ENCODE data around the gene FCN2.

Gene FCN2

GRCh38 chr9:134884492-134884891 is 3.9 kb downstream of the FCN2 start:
- H3K79me1 ChIP-seq (ENCODE audit: low read depth, low read length) = no peaks in the 10 kb centered on the region
- no peak overlapping the region for H3K23ac ChIP-seq (ENCODE audit: low read depth, low read length, poor library complexity)
- H3K9me3 ChIP-seq (replicated peaks in 1 of 2; ENCODE audit: control insufficient read depth in 2 of 2, insufficient read depth in 1 of 2, low read depth in 1 of 2, low read length in 2 of 2) = no peaks in the 10 kb centered on the region
- no peak overlapping the region for H4K8ac ChIP-seq (ENCODE audit: low read depth, low read length)
- H2BK15ac ChIP-seq (ENCODE audit: low read length) = peak overlapping the region; percentile 42
- H3K4me2 ChIP-seq (ENCODE audit: insufficient read depth, low read length, poor library complexity, severe bottlenecking) = no peak overlapping the region
- H2AK5ac ChIP-seq (ENCODE audit: low read depth, low read length) = peak overlapping the region; percentile 59
- no peak overlapping the region for H3K27ac ChIP-seq (replicated peaks; ENCODE audit: low read length)
- H3K27me3 ChIP-seq (ENCODE audit: control insufficient read depth in 3 of 3, insufficient read depth in 3 of 3, low read depth in 1 of 3, low read length in 3 of 3) = peaks cover 0 to 2% (median 0%) of the 10 kb centered on the region in 3 experiments
- H3K4me3 ChIP-seq (ENCODE audit: low read length in 2 of 2) = no peak overlapping the region
- H3K9ac ChIP-seq (ENCODE audit: low read depth, low read length, poor library complexity) = no peak overlapping the region
- H2BK5ac ChIP-seq (ENCODE audit: low read length) = no peak overlapping the region
- no peak overlapping the region for H2BK12ac ChIP-seq (ENCODE audit: low read length)
- no peak overlapping the region for H3K14ac ChIP-seq (ENCODE audit: low read length)
- no peaks in the 10 kb centered on the region for H3K36me3 ChIP-seq (replicated peaks in 1 of 2; ENCODE audit: control insufficient read depth in 2 of 2, insufficient read depth in 2 of 2, low read length in 2 of 2)
- no peak for DNase-seq (ENCODE audit: low spot score)
- H2BK120ac ChIP-seq (ENCODE audit: low read depth, low read length) = no peak overlapping the region
- H2AFZ ChIP-seq (ENCODE audit: low read length) = no peak overlapping the region
- no peak overlapping the region for H4K91ac ChIP-seq (ENCODE audit: low read depth, low read length, poor library complexity)
- H3K18ac ChIP-seq (ENCODE audit: low read length) = peak overlapping the region; percentile 33
- no peak overlapping the region for H3K4ac ChIP-seq (ENCODE audit: low read length)
- no CpG with 5 or more reads among the region's 8 CpGs for WGBS, 2 donors (ENCODE audit: extremely low coverage in 2 of 2, insufficient read length in 2 of 2, insufficient replicate concordance in 1 of 2)
- no peaks in the 10 kb centered on the region for H3K4me1 ChIP-seq (ENCODE audit: control insufficient read depth in 2 of 2, insufficient read depth in 1 of 2, low read depth in 1 of 2, low read length in 2 of 2)

GRCh38 chr9:134885001-134885678 is 4.5 kb downstream of the FCN2 start:
- H3K4me1 ChIP-seq (ENCODE audit: control insufficient read depth in 2 of 2, insufficient read depth in 1 of 2, low read depth in 1 of 2, low read length in 2 of 2) = no peaks in the 10 kb centered on the region
- no peak overlapping the region for H2AFZ ChIP-seq (ENCODE audit: low read length)
- no peak overlapping the region for H2BK15ac ChIP-seq (ENCODE audit: low read length)
- DNase-seq (ENCODE audit: low spot score) = no peak
- H3K79me1 ChIP-seq (ENCODE audit: low read depth, low read length) = no peaks in the 10 kb centered on the region
- no peak overlapping the region for H2BK12ac ChIP-seq (ENCODE audit: low read length)
- H3K27ac ChIP-seq (replicated peaks; ENCODE audit: low read length) = no peak overlapping the region
- H3K18ac ChIP-seq (ENCODE audit: low read length) = peak overlapping the region; percentile 74
- no peak overlapping the region for H4K8ac ChIP-seq (ENCODE audit: low read depth, low read length)
- no peak overlapping the region for H4K91ac ChIP-seq (ENCODE audit: low read depth, low read length, poor library complexity)
- no peak overlapping the region for H3K4ac ChIP-seq (ENCODE audit: low read length)
- peaks cover 0 to 6% (median 0%) of the 10 kb centered on the region in 3 experiments for H3K27me3 ChIP-seq (ENCODE audit: control insufficient read depth in 3 of 3, insufficient read depth in 3 of 3, low read depth in 1 of 3, low read length in 3 of 3)
- no peak overlapping the region for H2AK5ac ChIP-seq (ENCODE audit: low read depth, low read length)
- H3K9me3 ChIP-seq (replicated peaks in 1 of 2; ENCODE audit: control insufficient read depth in 2 of 2, insufficient read depth in 1 of 2, low read depth in 1 of 2, low read length in 2 of 2) = no peaks in the 10 kb centered on the region
- no CpG with 5 or more reads among the region's 22 CpGs for WGBS, 2 donors (ENCODE audit: extremely low coverage in 2 of 2, insufficient read length in 2 of 2, insufficient replicate concordance in 1 of 2)
- H2BK5ac ChIP-seq (ENCODE audit: low read length) = no peak overlapping the region
- no peak overlapping the region for H3K14ac ChIP-seq (ENCODE audit: low read length)
- H3K4me3 ChIP-seq (ENCODE audit: low read length in 2 of 2) = no peak overlapping the region
- H3K9ac ChIP-seq (ENCODE audit: low read depth, low read length, poor library complexity) = no peak overlapping the region
- no peaks in the 10 kb centered on the region for H3K36me3 ChIP-seq (replicated peaks in 1 of 2; ENCODE audit: control insufficient read depth in 2 of 2, insufficient read depth in 2 of 2, low read length in 2 of 2)
- H3K23ac ChIP-seq (ENCODE audit: low read depth, low read length, poor library complexity) = no peak overlapping the region
- H3K4me2 ChIP-seq (ENCODE audit: insufficient read depth, low read length, poor library complexity, severe bottlenecking) = no peak overlapping the region
- no peak overlapping the region for H2BK120ac ChIP-seq (ENCODE audit: low read depth, low read length)

GRCh38 chr9:134885679-134886412 is 5.2 kb downstream of the FCN2 start:
- peak overlapping the region; percentile 53 for H3K18ac ChIP-seq (ENCODE audit: low read length)
- no peaks in the 10 kb centered on the region for H3K79me1 ChIP-seq (ENCODE audit: low read depth, low read length)
- H2BK12ac ChIP-seq (ENCODE audit: low read length) = no peak overlapping the region
- no peak overlapping the region for H3K4me3 ChIP-seq (ENCODE audit: low read length in 2 of 2)
- no peak overlapping the region for H2AFZ ChIP-seq (ENCODE audit: low read length)
- H3K27me3 ChIP-seq (ENCODE audit: control insufficient read depth in 3 of 3, insufficient read depth in 3 of 3, low read depth in 1 of 3, low read length in 3 of 3) = peaks cover 0 to 8% (median 0%) of the 10 kb centered on the region in 3 experiments
- no peak overlapping the region for H2BK5ac ChIP-seq (ENCODE audit: low read length)
- H3K9ac ChIP-seq (ENCODE audit: low read depth, low read length, poor library complexity) = no peak overlapping the region
- no peak overlapping the region for H3K27ac ChIP-seq (replicated peaks; ENCODE audit: low read length)
- no peak overlapping the region for H3K4me2 ChIP-seq (ENCODE audit: insufficient read depth, low read length, poor library complexity, severe bottlenecking)
- H3K23ac ChIP-seq (ENCODE audit: low read depth, low read length, poor library complexity) = no peak overlapping the region
- WGBS, 2 donors (ENCODE audit: extremely low coverage in 2 of 2, insufficient read length in 2 of 2, insufficient replicate concordance in 1 of 2) = no CpG with 5 or more reads among the region's 24 CpGs
- H2BK120ac ChIP-seq (ENCODE audit: low read depth, low read length) = no peak overlapping the region
- H4K91ac ChIP-seq (ENCODE audit: low read depth, low read length, poor library complexity) = no peak overlapping the region
- no peak overlapping the region for H2BK15ac ChIP-seq (ENCODE audit: low read length)
- H3K4me1 ChIP-seq (ENCODE audit: control insufficient read depth in 2 of 2, insufficient read depth in 1 of 2, low read depth in 1 of 2, low read length in 2 of 2) = no peaks in the 10 kb centered on the region
- no peak overlapping the region for H3K14ac ChIP-seq (ENCODE audit: low read length)
- H2AK5ac ChIP-seq (ENCODE audit: low read depth, low read length) = peak overlapping the region; percentile 79
- DNase-seq (ENCODE audit: low spot score) = no peak
- H3K9me3 ChIP-seq (replicated peaks in 1 of 2; ENCODE audit: control insufficient read depth in 2 of 2, insufficient read depth in 1 of 2, low read depth in 1 of 2, low read length in 2 of 2) = no peaks in the 10 kb centered on the region
- H3K36me3 ChIP-seq (replicated peaks in 1 of 2; ENCODE audit: control insufficient read depth in 2 of 2, insufficient read depth in 2 of 2, low read length in 2 of 2) = no peaks in the 10 kb centered on the region
- no peak overlapping the region for H3K4ac ChIP-seq (ENCODE audit: low read length)
- H4K8ac ChIP-seq (ENCODE audit: low read depth, low read length) = no peak overlapping the region

DNA sequence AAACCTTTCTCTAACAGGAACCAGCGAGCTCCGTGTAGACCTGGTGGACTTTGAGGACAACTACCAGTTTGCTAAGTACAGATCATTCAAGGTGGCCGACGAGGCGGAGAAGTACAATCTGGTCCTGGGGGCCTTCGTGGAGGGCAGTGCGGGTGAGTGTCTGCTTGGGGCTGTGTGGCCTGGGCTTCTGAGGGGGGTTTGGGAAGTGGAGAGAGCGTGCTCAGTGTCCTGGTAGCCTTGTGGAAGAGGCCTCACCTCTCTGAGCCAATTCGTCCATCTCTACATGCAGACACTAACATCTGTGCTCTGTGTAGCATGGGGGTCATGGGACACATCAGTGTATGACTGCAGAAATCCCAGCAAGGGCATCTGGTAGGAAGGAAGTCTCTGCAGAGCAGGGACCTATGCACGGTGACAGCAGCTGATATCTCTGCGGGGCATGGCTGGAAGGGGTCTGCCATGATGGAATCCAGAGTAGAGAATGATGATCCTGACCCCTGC is 5.9 kb downstream of the FCN2 start:
- H2BK15ac ChIP-seq (ENCODE audit: low read length) = no peak overlapping the region
- no peaks in the 10 kb centered on the region for H3K79me1 ChIP-seq (ENCODE audit: low read depth, low read length)
- no peak overlapping the region for H2AK5ac ChIP-seq (ENCODE audit: low read depth, low read length)
- peaks cover 0 to 9% (median 0%) of the 10 kb centered on the region in 3 experiments for H3K27me3 ChIP-seq (ENCODE audit: control insufficient read depth in 3 of 3, insufficient read depth in 3 of 3, low read depth in 1 of 3, low read length in 3 of 3)
- no peak overlapping the region for H2AFZ ChIP-seq (ENCODE audit: low read length)
- H3K14ac ChIP-seq (ENCODE audit: low read length) = no peak overlapping the region
- H3K4me2 ChIP-seq (ENCODE audit: insufficient read depth, low read length, poor library complexity, severe bottlenecking) = no peak overlapping the region
- no peak for DNase-seq (ENCODE audit: low spot score)
- no peaks in the 10 kb centered on the region for H3K36me3 ChIP-seq (replicated peaks in 1 of 2; ENCODE audit: control insufficient read depth in 2 of 2, insufficient read depth in 2 of 2, low read length in 2 of 2)
- H3K4me3 ChIP-seq (ENCODE audit: low read length in 2 of 2) = no peak overlapping the region
- no peak overlapping the region for H2BK5ac ChIP-seq (ENCODE audit: low read length)
- H4K8ac ChIP-seq (ENCODE audit: low read depth, low read length) = no peak overlapping the region
- no peak overlapping the region for H3K23ac ChIP-seq (ENCODE audit: low read depth, low read length, poor library complexity)
- H3K27ac ChIP-seq (replicated peaks; ENCODE audit: low read length) = no peak overlapping the region
- no peak overlapping the region for H3K18ac ChIP-seq (ENCODE audit: low read length)
- H2BK12ac ChIP-seq (ENCODE audit: low read length) = no peak overlapping the region
- no peaks in the 10 kb centered on the region for H3K4me1 ChIP-seq (ENCODE audit: control insufficient read depth in 2 of 2, insufficient read depth in 1 of 2, low read depth in 1 of 2, low read length in 2 of 2)
- H3K9me3 ChIP-seq (replicated peaks in 1 of 2; ENCODE audit: control insufficient read depth in 2 of 2, insufficient read depth in 1 of 2, low read depth in 1 of 2, low read length in 2 of 2) = no peaks in the 10 kb centered on the region
- H2BK120ac ChIP-seq (ENCODE audit: low read depth, low read length) = no peak overlapping the region
- no peak overlapping the region for H3K9ac ChIP-seq (ENCODE audit: low read depth, low read length, poor library complexity)
- WGBS, 2 donors (ENCODE audit: extremely low coverage in 2 of 2, insufficient read length in 2 of 2, insufficient replicate concordance in 1 of 2) = no CpG with 5 or more reads among the region's 11 CpGs
- no peak overlapping the region for H3K4ac ChIP-seq (ENCODE audit: low read length)
- no peak overlapping the region for H4K91ac ChIP-seq (ENCODE audit: low read depth, low read length, poor library complexity)
